ENCODE data around the gene MMP27. TPM values are rescaled to one million over a fixed set of nuclear protein-coding genes. Genes with fewer than 3 reads are reported as not detected.
A peak's percentile ranks its signal among the peaks of the same experiment; 100 is the strongest.

The MMP27 gene
- total RNA-seq, 2 donors from 2014 or later: not detected

- intact Hi-C loops (cut with DNase I): no loop called here
- DNase-seq (peak in 1 of 4 donors; percentile 20), ATAC-seq (peak; percentile 33)
- Histone ChIP-seq H3K27ac (no peak overlapping the region), H3K4me3 (no peak overlapping the region), H3K9me3 (no peaks in the 10 kb centered on the region), H3K27me3 (no peaks in the 10 kb centered on the region), H3K36me3 (replicated peaks in 1 of 2; ENCODE audit: insufficient read depth in 1 of 2, low read depth in 2 of 2) (no peaks in the 10 kb centered on the region), H3K4me1 (no peaks in the 10 kb centered on the region)
- WGBS, 2 donors: 71 to 77% methylated on average over 1 of the region's 1 CpG
- TF ChIP-seq POLR2A (IDR thresholded peaks at IDR 0.05) (no peak), CTCF (IDR thresholded peaks at IDR 0.05) (no peak)
Measured at GRCh38 chr11:102680945-102681344, 24.6 kb downstream of the MMP27 start.

GRCh38 chr11:102678022-102678421, 27.5 kb downstream of the MMP27 start:
- 52 to 67% methylated on average over 2 of the region's 2 CpGs for WGBS, 2 donors
- no peaks in the 10 kb centered on the region for H3K4me1 ChIP-seq
- H3K27ac ChIP-seq: no peak overlapping the region
- ATAC-seq: no peak
- H3K4me3 ChIP-seq: no peak overlapping the region
- no peaks in the 10 kb centered on the region for H3K36me3 ChIP-seq (replicated peaks in 1 of 2; ENCODE audit: insufficient read depth in 1 of 2, low read depth in 2 of 2)
- TF ChIP-seq CTCF (IDR thresholded peaks at IDR 0.05) (no peak), POLR2A (IDR thresholded peaks at IDR 0.05) (no peak)
- no peaks in the 10 kb centered on the region for H3K27me3 ChIP-seq
- no peak for DNase-seq
- H3K9me3 ChIP-seq: no peaks in the 10 kb centered on the region
- intact Hi-C loops (cut with DNase I): no loop called here

- DNase-seq: no peak
- WGBS, 2 donors: 63 to 71% methylated on average over 1 to 2 of the region's 2 CpGs
Measured at GRCh38 chr11:102676084-102676483, 29.5 kb downstream of the MMP27 start.

GRCh38 chr11:102669664-102670063, 35.9 kb downstream of the MMP27 start:
- intact Hi-C loops (cut with DNase I): no loop called here
- no peaks in the 10 kb centered on the region for H3K9me3 ChIP-seq
- ATAC-seq (no peak), DNase-seq (no peak)
- H3K4me1 ChIP-seq: no peaks in the 10 kb centered on the region
- H3K27ac ChIP-seq: no peak overlapping the region
- no peak overlapping the region for H3K4me3 ChIP-seq
- H3K27me3 ChIP-seq: no peaks in the 10 kb centered on the region
- no peaks in the 10 kb centered on the region for H3K36me3 ChIP-seq (replicated peaks in 1 of 2; ENCODE audit: insufficient read depth in 1 of 2, low read depth in 2 of 2)
- TF ChIP-seq POLR2A (IDR thresholded peaks at IDR 0.05): no peak
- no peak for TF ChIP-seq CTCF (IDR thresholded peaks at IDR 0.05)
- 64 to 68% methylated on average over 3 of the region's 3 CpGs for WGBS, 2 donors

More at GRCh38 chr11:102676084-102676483, 29.5 kb downstream of the MMP27 start:
- TF ChIP-seq POLR2A (IDR thresholded peaks at IDR 0.05) (no peak), CTCF (IDR thresholded peaks at IDR 0.05) (no peak)
- Histone ChIP-seq H3K4me3 (no peak overlapping the region), H3K27ac (no peak overlapping the region), H3K9me3 (no peaks in the 10 kb centered on the region), H3K27me3 (no peaks in the 10 kb centered on the region), H3K4me1 (no peaks in the 10 kb centered on the region), H3K36me3 (replicated peaks in 1 of 2; ENCODE audit: insufficient read depth in 1 of 2, low read depth in 2 of 2) (no peaks in the 10 kb centered on the region)
- intact Hi-C loops (cut with DNase I): no loop called here
- ATAC-seq: no peak

GRCh38 chr11:102666331-102666957, 39.1 kb downstream of the MMP27 start:
- ATAC-seq (peak; percentile 72), DNase-seq (peak in 3 of 4 donors; percentile 21 to 43 (median 24))
- no peaks in the 10 kb centered on the region for H3K36me3 ChIP-seq (replicated peaks in 1 of 2; ENCODE audit: insufficient read depth in 1 of 2, low read depth in 2 of 2)
- H3K4me3 ChIP-seq: no peak overlapping the region
- 1 to 2% methylated on average over 4 of the region's 4 CpGs for whole genome bisulfite sequencing, 2 donors
- intact Hi-C loops (cut with DNase I): no loop called here
- H3K27me3 ChIP-seq: no peaks in the 10 kb centered on the region
- H3K27ac ChIP-seq: no peak overlapping the region
- H3K9me3 ChIP-seq: no peaks in the 10 kb centered on the region
- TF ChIP-seq CTCF (IDR thresholded peaks at IDR 0.05): peak; percentile 36 to 83 (median 76)
- no peak for TF ChIP-seq POLR2A (IDR thresholded peaks at IDR 0.05)
- H3K4me1 ChIP-seq: no peaks in the 10 kb centered on the region
